H9 (cell line): ENCODE measurements around the gene TFAP2A. TPM values are rescaled to one million over a fixed set of nuclear protein-coding genes. Genes with fewer than 3 reads are reported as not detected.

Experiments used
- DNase-seq: peaks from one replicate; pipeline ENCODE4 v3.0.0-alpha.2; 2017
- H2AFZ ChIP-seq: one replicate; pipeline ENCODE4 v1.6.1; 2013; ENCODE audit warnings: mild to moderate bottlenecking, low read length, control low read depth, moderate library complexity
- H2AK5ac ChIP-seq: 2 replicates; pipeline ENCODE4 v1.6.1; 2013; ENCODE audit warnings: low read length, control low read depth, mixed read lengths; ENCODE audit not compliant: insufficient read length
- H2BK120ac ChIP-seq: one replicate; pipeline ENCODE4 v1.6.1; 2013; ENCODE audit warnings: low read depth, mild to moderate bottlenecking, low read length, control low read depth, inconsistent platforms; ENCODE audit not compliant: poor library complexity, severe bottlenecking
- H2BK12ac ChIP-seq: 2 replicates; pipeline ENCODE4 v1.6.1; 2013; ENCODE audit warnings: low read length, control low read depth, mixed read lengths, low read depth; ENCODE audit not compliant: insufficient read length
- H2BK15ac ChIP-seq: 2 replicates; pipeline ENCODE4 v1.6.1; 2013; ENCODE audit warnings: low read depth, low read length, control low read depth
- H2BK20ac ChIP-seq: one replicate; pipeline ENCODE4 v1.6.1; 2013; ENCODE audit warnings: low read depth, mild to moderate bottlenecking, low read length, control low read depth, inconsistent platforms; ENCODE audit not compliant: poor library complexity, severe bottlenecking
- H2BK5ac ChIP-seq: 2 replicates; pipeline ENCODE4 v1.6.1; 2013; ENCODE audit warnings: low read length, control low read depth, mixed read lengths; ENCODE audit not compliant: insufficient read length
- H3K14ac ChIP-seq: 2 replicates; pipeline ENCODE4 v1.6.1; 2013; ENCODE audit warnings: low read length, control low read depth; ENCODE audit not compliant: insufficient read depth
- H3K18ac ChIP-seq: 2 replicates; pipeline ENCODE4 v1.6.1; 2013; ENCODE audit warnings: low read depth, mild to moderate bottlenecking, mixed read lengths, low read length, control low read depth; ENCODE audit not compliant: insufficient read length
- H3K23ac ChIP-seq: 2 replicates; pipeline ENCODE4 v1.6.1; 2013; ENCODE audit warnings: low read length, control low read depth, mixed read lengths, low read depth; ENCODE audit not compliant: insufficient read length
- H3K23me2 ChIP-seq: 2 replicates; pipeline ENCODE4 v1.6.1; 2013; ENCODE audit warnings: low read depth, mild to moderate bottlenecking, mixed read lengths, low read length, control low read depth; ENCODE audit not compliant: insufficient read length, poor library complexity, severe bottlenecking
- H3K27ac ChIP-seq: 2 replicates; pipeline ENCODE4 v1.5.1; 2013; ENCODE audit warnings: low read length, control low read depth, mixed read lengths, low read depth; ENCODE audit not compliant: insufficient read length
- H3K27me3 ChIP-seq: 2 replicates; pipeline ENCODE4 v1.6.1; 2013; ENCODE audit warnings: low read length, control low read depth, inconsistent platforms; ENCODE audit not compliant: insufficient read depth
- H3K4ac ChIP-seq: 2 replicates; pipeline ENCODE4 v1.6.1; 2013; ENCODE audit warnings: low read depth, mild to moderate bottlenecking, control low read depth, inconsistent platforms, low read length, moderate library complexity
- H3K4me1 ChIP-seq: 2 replicates; pipeline ENCODE4 v1.6.1; 2013; ENCODE audit warnings: low read length, control low read depth, inconsistent platforms; ENCODE audit not compliant: insufficient read depth
- H3K4me2 ChIP-seq: 2 replicates; pipeline ENCODE4 v1.6.1; 2013; ENCODE audit warnings: low read length, control low read depth, mixed read lengths; ENCODE audit not compliant: insufficient read length, insufficient read depth
- H3K56ac ChIP-seq: 2 replicates; pipeline ENCODE4 v1.6.1; 2013; ENCODE audit warnings: low read depth, mild to moderate bottlenecking, mixed read lengths, low read length, control low read depth; ENCODE audit not compliant: insufficient read length
- H3K79me1 ChIP-seq: 2 replicates; pipeline ENCODE4 v1.6.1; 2013; ENCODE audit warnings: low read depth, mild to moderate bottlenecking, moderate library complexity, low read length, control low read depth, inconsistent platforms; ENCODE audit not compliant: insufficient read depth, poor library complexity, severe bottlenecking
- H3K79me2 ChIP-seq: 2 replicates; pipeline ENCODE4 v1.6.1; 2013; ENCODE audit warnings: low read length, control low read depth, inconsistent platforms; ENCODE audit not compliant: insufficient read depth
- H3K9ac ChIP-seq: 2 replicates; pipeline ENCODE4 v1.6.1; 2013; ENCODE audit warnings: low read length, control low read depth, mixed read lengths; ENCODE audit not compliant: insufficient read length; ENCODE audit errors: extremely low read depth
- H3K9me3 ChIP-seq: one replicate; pipeline ENCODE4 v1.6.1; 2013; ENCODE audit warnings: low read depth, low read length, inconsistent platforms; ENCODE audit not compliant: control insufficient read depth
- H3T11ph ChIP-seq: one replicate; pipeline ENCODE4 v1.6.1; 2013; ENCODE audit warnings: mild to moderate bottlenecking, low read length, control low read depth, inconsistent platforms
- H4K20me1 ChIP-seq: one replicate; pipeline ENCODE4 v1.6.1; 2013; ENCODE audit not compliant: control insufficient read depth, insufficient read length, insufficient read depth
- H4K5ac ChIP-seq: 2 replicates; pipeline ENCODE4 v1.6.1; 2013; ENCODE audit warnings: low read depth, mild to moderate bottlenecking, mixed read lengths, low read length, control low read depth; ENCODE audit not compliant: insufficient read length
- H4K8ac ChIP-seq: replicated peaks from 2 replicates; pipeline ENCODE4 v1.6.1; 2013; ENCODE audit warnings: low read length, control low read depth, mixed read lengths, low read depth; ENCODE audit not compliant: insufficient read length
- H4K91ac ChIP-seq: 2 replicates; pipeline ENCODE4 v1.6.1; 2013; ENCODE audit warnings: low read depth, mild to moderate bottlenecking, moderate library complexity, mixed read lengths, low read length, control low read depth; ENCODE audit not compliant: insufficient read length
- H3K27ac Mint-ChIP-seq, 3 experiments: 2 replicates in 2 of 3; 3 replicates in 1 of 3; pipeline ENCODE4 v1.8.0; 2020 to 2021; ENCODE audit warnings: mixed read lengths in 3 of 3, mild to moderate bottlenecking in 1 of 3, moderate library complexity in 1 of 3
- H3K27me3 Mint-ChIP-seq: 2 replicates; pipeline ENCODE4 v1.8.0; 2021; ENCODE audit warnings: low read depth, mild to moderate bottlenecking, moderate library complexity, mixed read lengths
- H3K36me3 Mint-ChIP-seq, 3 experiments: 2 replicates in 2 of 3; 3 replicates in 1 of 3; pipeline ENCODE4 v1.8.0; 2020 to 2021; ENCODE audit warnings: low read depth in 3 of 3, mixed read lengths in 3 of 3; ENCODE audit not compliant: insufficient read depth in 1 of 3
- H3K4me1 Mint-ChIP-seq, 2 experiments: 2 replicates each; pipeline ENCODE4 v1.8.0; 2020; ENCODE audit warnings: mixed read lengths in 2 of 2
- H3K4me3 Mint-ChIP-seq, 2 experiments: 2 replicates in 1 of 2; 3 replicates in 1 of 2; pipeline ENCODE4 v1.8.0; 2020 to 2021; ENCODE audit warnings: mild to moderate bottlenecking in 2 of 2, mixed read lengths in 2 of 2, moderate library complexity in 1 of 2
- H3K9me3 Mint-ChIP-seq, 2 experiments: 2 replicates in 1 of 2; 3 replicates in 1 of 2; pipeline ENCODE4 v1.8.0; 2020; ENCODE audit warnings: mild to moderate bottlenecking in 2 of 2, mixed read lengths in 2 of 2, moderate library complexity in 1 of 2
- WGBS: extraction: QIAGEN DNeasy Blood & Tissue Kit; methylation state at CpG from one replicate; pipeline ENCODE4 v1.1.7; 2013; ENCODE audit warnings: missing lambda C conversion rate, low lambda C conversion rate, mixed read lengths; ENCODE audit not compliant: insufficient read length; ENCODE audit errors: extremely low coverage; 5-methylcytosine and 5-hydroxymethylcytosine counted together
- total RNA-seq: library from RNA; stranded (reverse); gene quantifications from 2 replicates; pipeline ENCODE4 v1.2.1, GENCODE V29; 2021
- TF ChIP-seq, protein P1 (sequence below): fragments of 200-600 bp; sonication (generic); conservative IDR thresholded peaks from 3 replicates; pipeline ENCODE4 v1.8.0; 2021; ENCODE audit warnings: antibody characterized with exemption, mild to moderate bottlenecking

Gene TFAP2A
- total RNA-seq, 1 experiment from 2014 or later: 2.6 TPM

DNA sequence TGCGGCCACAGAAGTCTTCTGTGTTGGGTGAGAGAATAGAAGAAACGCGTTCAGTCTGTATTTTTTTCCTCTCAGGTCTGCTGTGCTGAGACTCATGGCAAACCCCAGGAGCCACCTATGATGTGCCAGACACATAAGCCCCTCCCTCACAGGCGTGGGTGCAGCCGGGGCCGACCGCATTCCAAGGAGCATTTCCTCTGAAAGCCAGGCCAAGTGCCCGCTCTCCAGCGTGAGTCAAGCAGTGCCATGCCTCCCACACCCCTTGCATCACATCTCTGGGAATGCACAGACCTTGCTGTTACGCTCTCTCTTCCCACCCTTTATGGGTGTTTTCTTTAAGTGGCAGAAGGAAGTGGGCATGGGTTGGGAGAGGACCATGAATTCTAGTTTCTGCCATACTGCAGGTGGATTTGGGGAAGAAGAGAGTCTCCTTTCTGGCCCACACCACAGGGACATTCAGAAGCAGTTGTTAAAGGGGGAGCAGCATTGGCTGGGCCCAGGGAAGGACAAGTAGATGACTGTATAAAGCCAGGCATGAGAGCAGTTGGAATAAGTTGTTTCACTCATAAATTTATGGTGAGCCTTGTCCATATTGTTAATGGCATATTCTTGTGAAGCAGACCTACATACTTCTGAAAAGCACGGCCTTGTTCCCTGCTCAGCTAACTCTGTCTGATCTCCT, 37.1 kb upstream of the TFAP2A start:
- no peaks in the 10 kb centered on the region for H3K27me3 ChIP-seq
- DNase-seq: no peak
- H4K20me1 ChIP-seq: no peaks in the 10 kb centered on the region
- H4K5ac ChIP-seq: no peak overlapping the region
- peak overlapping the region in 1 of 3 experiments; percentile 19; a peak in 1 of 7 replicates for H3K27ac Mint-ChIP-seq
- H2BK120ac ChIP-seq: no peak overlapping the region
- no peaks in the 10 kb centered on the region for H3K9me3 Mint-ChIP-seq
- H4K8ac ChIP-seq: no peak overlapping the region
- no peak overlapping the region for H2BK12ac ChIP-seq
- H3K36me3 Mint-ChIP-seq: no peaks in the 10 kb centered on the region
- no peak overlapping the region for H3K4me3 Mint-ChIP-seq
- H3K27me3 Mint-ChIP-seq: peaks cover 2% of the 10 kb centered on the region; the same call in 1 of the 2 replicates
- H3K79me1 ChIP-seq: no peaks in the 10 kb centered on the region
- no peak overlapping the region for H2AK5ac ChIP-seq
- no peak overlapping the region for H3K23ac ChIP-seq
- no peak overlapping the region for H3K18ac ChIP-seq
- H3K4me1 ChIP-seq: no peaks in the 10 kb centered on the region
- no peak overlapping the region for H2AFZ ChIP-seq
- H4K91ac ChIP-seq: no peak overlapping the region
- H3T11ph ChIP-seq: no peak overlapping the region
- H2BK15ac ChIP-seq: no peak overlapping the region
- no peaks in the 10 kb centered on the region for H3K79me2 ChIP-seq
- TF ChIP-seq, protein P1, sequence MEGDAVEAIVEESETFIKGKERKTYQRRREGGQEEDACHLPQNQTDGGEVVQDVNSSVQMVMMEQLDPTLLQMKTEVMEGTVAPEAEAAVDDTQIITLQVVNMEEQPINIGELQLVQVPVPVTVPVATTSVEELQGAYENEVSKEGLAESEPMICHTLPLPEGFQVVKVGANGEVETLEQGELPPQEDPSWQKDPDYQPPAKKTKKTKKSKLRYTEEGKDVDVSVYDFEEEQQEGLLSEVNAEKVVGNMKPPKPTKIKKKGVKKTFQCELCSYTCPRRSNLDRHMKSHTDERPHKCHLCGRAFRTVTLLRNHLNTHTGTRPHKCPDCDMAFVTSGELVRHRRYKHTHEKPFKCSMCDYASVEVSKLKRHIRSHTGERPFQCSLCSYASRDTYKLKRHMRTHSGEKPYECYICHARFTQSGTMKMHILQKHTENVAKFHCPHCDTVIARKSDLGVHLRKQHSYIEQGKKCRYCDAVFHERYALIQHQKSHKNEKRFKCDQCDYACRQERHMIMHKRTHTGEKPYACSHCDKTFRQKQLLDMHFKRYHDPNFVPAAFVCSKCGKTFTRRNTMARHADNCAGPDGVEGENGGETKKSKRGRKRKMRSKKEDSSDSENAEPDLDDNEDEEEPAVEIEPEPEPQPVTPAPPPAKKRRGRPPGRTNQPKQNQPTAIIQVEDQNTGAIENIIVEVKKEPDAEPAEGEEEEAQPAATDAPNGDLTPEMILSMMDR: no peak
- no peak overlapping the region for H3K4me2 ChIP-seq
- WGBS: no CpG with 5 or more reads among the region's 11 CpGs
- no peak overlapping the region for H2BK5ac ChIP-seq
- H2BK20ac ChIP-seq: no peak overlapping the region
- no peak overlapping the region for H3K9ac ChIP-seq
- no peak overlapping the region for H3K27ac ChIP-seq
- H3K4me1 Mint-ChIP-seq: peaks cover 0 to 7% of the 10 kb centered on the region in 2 experiments; a peak in 2 of 4 replicates
- H3K9me3 ChIP-seq: no peaks in the 10 kb centered on the region
- no peak overlapping the region for H3K4ac ChIP-seq
- H3K56ac ChIP-seq: no peak overlapping the region
- no peaks in the 10 kb centered on the region for H3K23me2 ChIP-seq
- no peak overlapping the region for H3K14ac ChIP-seq
